ENCODE measurements around the gene AP4S1.
"Not testable (repeated sequence)": the region's sequence is repeated elsewhere in the genome, so short reads cannot be mapped to it uniquely, and the experiment has no call there.

The AP4S1 gene, protein sequence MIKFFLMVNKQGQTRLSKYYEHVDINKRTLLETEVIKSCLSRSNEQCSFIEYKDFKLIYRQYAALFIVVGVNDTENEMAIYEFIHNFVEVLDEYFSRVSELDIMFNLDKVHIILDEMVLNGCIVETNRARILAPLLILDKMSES

DNA sequence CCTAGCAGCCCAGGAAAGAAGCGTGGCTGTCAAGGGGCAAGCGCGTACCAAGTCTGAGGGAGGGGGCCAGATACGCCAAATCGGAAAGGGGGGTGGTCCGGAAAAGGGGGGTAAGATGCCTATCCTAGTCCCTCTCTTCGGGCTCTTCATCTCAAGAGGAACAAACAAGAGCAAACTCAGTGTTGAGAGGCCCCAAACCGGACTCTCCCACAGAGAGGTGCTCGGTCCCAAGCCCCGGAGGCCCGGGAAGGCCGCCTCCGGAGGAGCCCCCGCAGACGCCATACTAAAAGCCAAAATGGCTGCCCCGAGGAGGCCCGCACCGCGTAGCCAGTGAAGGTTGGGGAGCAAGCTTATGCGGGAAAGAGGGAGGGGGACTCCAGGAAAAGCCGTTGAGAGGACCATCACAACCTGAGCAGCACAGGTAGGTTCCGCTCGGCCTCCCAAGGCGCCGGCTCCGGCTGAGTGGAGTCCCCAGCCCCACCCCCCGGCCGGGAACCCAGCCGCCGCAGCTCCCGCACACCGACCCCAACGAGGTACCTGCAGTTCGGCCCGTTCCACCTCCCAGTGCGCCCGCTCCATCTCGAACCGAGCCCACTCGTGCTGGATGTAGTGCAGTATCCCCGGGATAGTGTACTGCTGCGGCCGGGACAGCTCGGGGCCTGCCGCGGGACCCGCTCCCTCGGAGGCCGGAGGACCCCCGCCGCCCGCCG lies at the start of gene AP4S1:
Gene AP4S1, plus strand, starts transcription at position 283 of the 710 bp plus-strand sequence. CDS start 40,548 bp downstream, outside the sequence.
- DNase-seq = peak; percentile 36

GRCh38 chr14:30977752-30978151 lies 47.7 kb upstream of the AP4S1 start:
- DNase-seq = no peak

GRCh38 chr14:30980106-30980704 lies 45.2 kb upstream of the AP4S1 start:
- DNase-seq = not testable (repeated sequence)

GRCh38 chr14:30980980-30981379 lies 44.5 kb upstream of the AP4S1 start:
- DNase-seq = no peak

DNA sequence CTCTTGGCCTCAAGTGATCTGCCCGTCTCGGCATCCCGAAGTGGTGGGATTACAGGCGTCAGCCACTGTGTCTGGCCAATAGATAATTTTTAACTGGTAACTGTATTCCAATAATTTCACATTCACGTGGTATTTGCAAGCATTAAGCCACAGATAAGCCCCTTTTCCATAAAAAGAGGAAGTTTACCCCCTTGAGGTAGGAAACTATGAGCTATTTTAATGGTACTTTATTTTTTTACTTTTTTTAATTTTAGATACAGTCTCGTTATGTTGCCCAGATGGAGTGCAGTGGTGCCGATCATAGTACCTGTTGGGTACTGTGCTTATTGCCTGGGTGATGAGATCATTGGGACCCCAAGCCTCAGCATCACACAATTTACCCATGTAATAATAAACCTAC lies 42.9 kb upstream of the AP4S1 start:
- no peak for DNase-seq

GRCh38 chr14:30983858-30984257 lies 41.6 kb upstream of the AP4S1 start:
- DNase-seq = no peak

GRCh38 chr14:30985796-30986195 lies 39.7 kb upstream of the AP4S1 start:
- DNase-seq = no peak

DNA sequence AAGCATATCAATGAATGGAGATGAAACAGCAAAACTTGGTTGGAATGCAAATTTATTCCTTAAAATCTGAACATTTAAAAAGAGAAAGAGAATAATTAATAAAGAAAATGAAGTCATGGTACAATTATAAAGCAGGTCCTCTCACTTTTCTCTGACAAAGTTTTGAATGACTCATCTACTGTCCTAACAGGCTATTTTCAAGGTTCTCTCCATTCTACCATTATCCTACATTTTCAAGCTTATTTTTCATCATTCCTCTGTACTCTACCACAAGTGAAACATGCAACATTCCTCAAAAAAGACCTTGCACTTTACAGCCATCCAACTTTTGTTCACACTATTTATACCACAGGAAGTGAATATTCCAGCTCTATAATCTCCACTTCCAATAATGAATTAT lies 36.9 kb upstream of the AP4S1 start:
- no peak for DNase-seq

- DNase-seq = no peak
Measured at GRCh38 chr14:30990770-30991169, 34.7 kb upstream of the AP4S1 start.

DNA sequence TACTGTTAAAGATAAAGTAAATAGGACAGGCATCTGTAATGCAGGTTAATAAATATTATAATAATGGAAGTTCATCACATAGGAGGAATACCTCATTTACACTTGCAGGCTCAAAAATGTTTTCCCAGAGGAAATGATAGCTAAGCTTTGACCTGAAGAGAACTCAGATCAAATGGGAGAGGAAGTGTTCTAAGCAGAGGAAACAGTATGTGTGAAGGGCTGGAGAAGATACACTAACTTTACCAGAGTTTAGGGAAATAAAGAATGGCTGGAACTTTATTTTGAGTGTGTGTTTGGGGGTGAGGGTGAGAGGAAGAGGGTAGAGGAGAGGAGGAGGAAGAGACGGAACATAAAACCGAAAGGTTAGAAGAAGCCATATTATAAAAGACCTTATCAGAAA lies 34.0 kb upstream of the AP4S1 start:
- no peak for DNase-seq

DNA sequence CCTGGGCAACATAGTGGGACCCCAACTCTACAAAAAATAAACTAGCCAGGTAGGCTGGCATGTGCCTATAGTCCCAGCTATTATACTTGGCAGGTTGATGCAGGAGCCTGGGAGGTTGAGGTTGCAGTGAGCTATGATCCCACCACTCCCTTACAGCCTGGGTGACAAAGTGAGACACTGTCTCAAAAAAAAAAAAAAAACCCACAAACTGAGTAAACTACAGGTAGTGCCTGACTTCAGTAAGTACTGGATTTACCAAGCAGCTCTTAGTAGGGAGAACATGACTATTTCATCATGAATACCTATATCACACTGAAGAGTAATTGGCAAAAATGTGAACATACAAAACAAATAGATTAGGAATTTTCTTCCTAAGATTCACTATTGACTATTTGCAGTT lies 32.4 kb upstream of the AP4S1 start:
- DNase-seq = no peak

DNA sequence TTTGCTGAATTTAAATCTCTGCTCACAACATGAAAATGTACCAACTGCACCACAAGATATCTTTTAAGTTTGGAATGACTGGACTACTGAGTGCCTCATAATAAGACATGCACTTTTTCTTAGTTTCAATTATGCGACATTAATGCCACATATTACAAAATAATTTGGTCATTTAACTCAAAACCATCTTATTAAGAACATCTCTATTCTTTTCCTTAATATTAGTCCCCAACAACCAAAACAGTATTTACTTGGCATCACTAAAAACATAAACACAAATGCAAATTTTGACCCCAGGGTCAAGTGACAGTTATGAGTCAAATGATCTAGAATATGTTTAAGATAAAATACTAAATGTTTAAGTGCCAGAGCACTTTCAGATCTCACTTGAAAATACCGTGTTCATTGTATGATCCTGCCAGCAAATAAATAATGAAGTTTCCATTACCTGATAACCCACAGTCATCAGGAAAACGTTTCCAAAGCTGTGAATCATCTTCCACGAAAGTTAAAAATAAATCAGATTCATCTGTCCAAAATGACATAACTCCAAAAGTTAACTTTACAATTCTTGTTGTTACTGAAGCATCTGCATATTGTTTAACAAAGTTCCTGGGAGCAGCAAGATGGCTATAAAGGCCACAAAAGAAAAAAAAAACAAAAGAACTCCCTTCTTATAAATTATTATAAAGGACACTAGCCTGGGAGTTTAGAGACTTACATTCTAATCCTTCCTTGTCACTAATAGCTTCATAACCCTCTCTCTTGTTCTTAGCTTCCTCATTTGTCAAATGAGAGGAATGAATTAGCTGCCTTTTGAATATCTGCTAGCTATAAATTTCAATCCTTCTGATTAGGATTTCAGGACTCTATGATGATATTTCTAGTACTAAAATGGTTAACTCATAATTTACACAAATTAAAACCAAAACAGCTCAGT lies 30.5 kb upstream of the AP4S1 start:
- no peak for DNase-seq

DNA sequence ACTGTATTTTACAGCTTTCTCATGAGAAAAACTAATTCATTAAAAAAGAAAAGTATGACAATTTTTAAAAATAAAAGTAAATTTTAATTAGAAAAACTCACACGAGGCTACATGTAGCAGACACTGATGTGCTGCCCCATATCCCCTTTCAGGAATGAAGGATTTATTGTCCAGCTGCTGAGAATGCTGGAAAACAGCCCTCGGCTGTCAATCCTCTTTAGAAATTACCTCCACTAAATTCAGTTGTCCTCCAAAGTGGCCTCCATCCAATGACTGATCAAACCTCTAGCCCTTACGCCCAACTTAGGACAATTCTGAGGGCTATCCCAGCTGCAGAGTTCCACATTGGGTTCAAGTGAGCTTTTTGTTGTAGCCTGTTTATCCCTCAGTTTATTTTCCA lies 29.8 kb upstream of the AP4S1 start:
- DNase-seq = no peak

DNA sequence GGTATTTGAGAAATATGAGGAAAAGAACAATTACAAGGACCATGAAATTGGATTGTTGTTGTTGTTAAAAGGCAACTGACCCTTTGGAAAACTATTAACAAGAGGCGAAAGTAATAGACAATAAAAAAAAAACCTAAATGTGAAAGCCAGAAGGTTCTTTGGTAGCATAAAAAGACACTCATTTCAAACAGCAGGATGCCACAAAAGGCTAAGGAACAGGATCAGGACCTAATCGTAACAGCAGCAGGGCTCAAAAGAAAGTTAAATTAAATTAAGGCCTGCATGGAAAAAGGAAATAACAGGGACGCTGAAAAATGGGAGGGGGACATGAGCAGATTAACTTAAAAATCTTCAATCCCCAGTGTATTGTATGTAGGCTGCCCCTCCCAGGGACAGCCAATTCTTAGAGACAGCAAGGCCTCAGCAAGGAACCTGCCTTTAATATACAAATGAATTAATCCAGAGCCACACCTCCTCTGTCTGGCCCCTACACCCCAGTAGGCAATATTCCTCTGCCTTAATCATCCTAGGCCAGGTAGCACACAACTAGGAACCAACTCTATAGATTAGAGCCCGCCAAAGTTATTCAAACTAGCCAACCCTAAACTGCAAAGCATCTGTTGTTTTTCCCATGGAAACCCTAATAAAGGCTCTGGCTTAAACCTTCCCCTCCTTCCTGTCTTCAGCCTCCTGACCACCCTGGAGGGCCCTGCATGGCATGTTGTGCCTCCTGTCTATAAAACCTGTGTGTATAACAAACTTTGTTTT lies 28.4 kb upstream of the AP4S1 start:
- no peak for DNase-seq

GRCh38 chr14:30998100-30998706 lies 27.2 kb upstream of the AP4S1 start:
- no peak for DNase-seq

GRCh38 chr14:30999038-30999773 lies 26.2 kb upstream of the AP4S1 start:
- DNase-seq = no peak

GRCh38 chr14:31000629-31001338 lies 24.7 kb upstream of the AP4S1 start:
- no peak for DNase-seq

DNA sequence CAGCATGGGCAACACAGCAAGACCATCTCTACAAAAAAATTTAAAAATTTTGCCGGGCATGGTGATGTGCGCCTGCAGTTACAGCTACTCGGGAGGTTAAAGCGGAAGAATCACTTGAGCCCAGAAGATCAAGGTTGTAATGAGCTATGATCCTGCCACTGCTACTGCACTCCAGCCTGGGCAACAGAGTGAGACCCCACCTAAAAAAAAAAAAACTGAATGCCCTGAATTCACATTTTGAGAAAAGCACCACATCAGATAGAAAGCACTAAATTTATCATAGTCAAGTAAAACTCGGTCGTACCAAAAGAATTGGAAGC lies 24.1 kb upstream of the AP4S1 start:
- no peak for DNase-seq

DNA sequence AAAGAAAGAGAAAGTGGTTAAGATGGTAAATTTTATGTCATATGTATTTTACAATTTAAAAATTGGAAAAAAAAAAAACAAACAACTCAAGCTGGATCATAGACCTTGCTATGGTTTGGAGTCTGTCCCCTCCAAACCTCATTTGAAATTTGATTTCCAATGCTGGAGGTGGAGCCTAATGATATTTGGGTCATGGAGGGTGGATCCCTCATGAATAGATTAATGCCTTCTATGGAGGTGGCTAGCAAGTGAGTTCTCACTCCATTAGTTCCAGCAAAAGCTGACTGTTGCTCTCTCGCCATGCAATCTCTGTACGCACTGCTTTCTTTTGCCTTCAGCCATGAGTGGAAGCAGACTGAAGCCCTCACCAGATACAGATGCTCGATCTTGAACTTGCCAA lies 22.2 kb upstream of the AP4S1 start:
- no peak for DNase-seq

DNA sequence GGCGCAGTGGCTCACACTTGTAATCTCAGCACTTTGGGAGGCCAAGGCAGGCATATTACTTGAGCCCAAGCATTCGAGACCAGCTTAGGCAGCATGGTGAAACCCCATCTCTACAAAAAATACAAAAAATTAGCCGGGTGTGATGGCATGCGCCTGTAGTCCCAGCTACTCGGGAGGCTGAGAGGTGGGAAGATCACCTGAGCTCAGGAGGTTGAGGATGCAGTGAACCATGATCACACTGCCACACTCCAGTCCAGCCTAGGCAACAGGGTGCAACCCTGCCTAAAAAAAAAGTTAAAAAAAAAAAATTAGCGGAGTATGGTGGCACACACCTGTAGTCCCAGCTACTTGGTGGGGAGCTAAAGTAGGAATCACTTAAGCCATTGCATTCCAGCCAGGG lies 21.4 kb upstream of the AP4S1 start:
- DNase-seq = not testable (repeated sequence)

DNA sequence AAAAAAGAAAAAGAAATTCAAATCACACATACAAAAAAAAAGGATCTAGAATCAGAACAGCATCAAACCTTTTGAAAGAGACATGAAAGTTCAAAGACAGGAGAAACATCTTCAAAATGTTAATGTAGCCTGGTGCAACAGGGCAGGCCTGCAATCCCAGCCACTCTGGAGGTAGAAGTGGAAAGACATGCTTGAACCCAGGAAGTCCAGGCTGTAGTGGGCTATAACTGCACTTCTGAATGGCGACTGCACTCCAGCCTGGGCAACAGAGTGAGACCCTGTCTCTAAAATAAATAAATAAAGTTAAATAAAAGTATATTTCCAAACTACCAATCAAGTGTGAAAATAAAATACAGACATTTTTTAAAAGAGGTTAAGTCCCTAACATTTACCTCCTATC lies 18.7 kb upstream of the AP4S1 start:
- no peak for DNase-seq
